ENCODE data around the gene MMP24.
"Not testable (repeated sequence)": the region's sequence is repeated elsewhere in the genome, so short reads cannot be mapped to it uniquely, and the experiment has no call there.

MMP24 gene

GRCh38 chr20:35257175-35257909, 30.9 kb downstream of the MMP24 start:
- Histone ChIP-seq H3K27ac (ENCODE audit: insufficient read depth in 1 of 2, low read depth in 1 of 2, low read length in 2 of 2, poor library complexity in 1 of 2, severe bottlenecking in 2 of 2) (no peak overlapping the region), H3K4me3 (ENCODE audit: control insufficient read depth in 1 of 7, extremely low read depth in 1 of 7, insufficient read depth in 4 of 7, low read depth in 2 of 7, low read length in 6 of 7) (no peak overlapping the region), H3K4me1 (ENCODE audit: control extremely low read depth in 1 of 4, control insufficient read depth in 4 of 4, insufficient read depth in 4 of 4, low read length in 3 of 4) (peaks cover 0 to 2% (median 0%) of the 10 kb centered on the region in 4 experiments), H3K36me3 (ENCODE audit: control insufficient read depth in 4 of 4, insufficient read depth in 4 of 4, low read length in 3 of 4) (peaks cover 0 to 4% (median 1%) of the 10 kb centered on the region in 4 experiments), H3K27me3 (replicated peaks in 2 of 5; ENCODE audit: control insufficient read depth in 4 of 5, insufficient read depth in 5 of 5, low read length in 4 of 5) (no peaks in the 10 kb centered on the region), H3K9me3 (ENCODE audit: control extremely low read depth in 1 of 5, control insufficient read depth in 4 of 5, insufficient read depth in 2 of 5, low read depth in 1 of 5, low read length in 4 of 5) (no peaks in the 10 kb centered on the region)
- WGBS (ENCODE audit: insufficient coverage), result 95% methylated on average over 4 of the region's 8 CpGs
- POLR2A ChIA-PET, result no interaction called here
- CTCF ChIA-PET, result no interaction called here
- DNase-seq, result no peak

GRCh38 chr20:35260426-35260825, 33.9 kb downstream of the MMP24 start:
- no peaks in the 10 kb centered on the region for H3K27me3 ChIP-seq (replicated peaks in 2 of 5; ENCODE audit: control insufficient read depth in 4 of 5, insufficient read depth in 5 of 5, low read length in 4 of 5)
- H3K36me3 ChIP-seq (ENCODE audit: control insufficient read depth in 4 of 4, insufficient read depth in 4 of 4, low read length in 3 of 4), result peaks cover 0 to 4% (median 2%) of the 10 kb centered on the region in 4 experiments
- no peak for DNase-seq
- CTCF ChIA-PET, result interaction anchor here (0.8 to 1.6 kb wide), 2 partner anchors 37 to 113 kb away, joined by 3 to 4 read pairs; partner anchors contain the start of gene EDEM2
- 98% methylated on average over 5 of the region's 6 CpGs for WGBS (ENCODE audit: insufficient coverage)
- no peak overlapping the region for H3K27ac ChIP-seq (ENCODE audit: insufficient read depth in 1 of 2, low read depth in 1 of 2, low read length in 2 of 2, poor library complexity in 1 of 2, severe bottlenecking in 2 of 2)
- POLR2A ChIA-PET, result no interaction called here
- H3K9me3 ChIP-seq (ENCODE audit: control extremely low read depth in 1 of 5, control insufficient read depth in 4 of 5, insufficient read depth in 2 of 5, low read depth in 1 of 5, low read length in 4 of 5), result no peaks in the 10 kb centered on the region
- H3K4me1 ChIP-seq (ENCODE audit: control extremely low read depth in 1 of 4, control insufficient read depth in 4 of 4, insufficient read depth in 4 of 4, low read length in 3 of 4), result peaks cover 0 to 3% (median 0%) of the 10 kb centered on the region in 4 experiments
- H3K4me3 ChIP-seq (ENCODE audit: control insufficient read depth in 1 of 7, extremely low read depth in 1 of 7, insufficient read depth in 4 of 7, low read depth in 2 of 7, low read length in 6 of 7), result no peak overlapping the region

GRCh38 chr20:35262321-35262720, 35.8 kb downstream of the MMP24 start:
- H3K27ac ChIP-seq (ENCODE audit: insufficient read depth in 1 of 2, low read depth in 1 of 2, low read length in 2 of 2, poor library complexity in 1 of 2, severe bottlenecking in 2 of 2); H3K4me3 ChIP-seq (ENCODE audit: control insufficient read depth in 1 of 7, extremely low read depth in 1 of 7, insufficient read depth in 4 of 7, low read depth in 2 of 7, low read length in 6 of 7); H3K4me1 ChIP-seq (ENCODE audit: control extremely low read depth in 1 of 4, control insufficient read depth in 4 of 4, insufficient read depth in 4 of 4, low read length in 3 of 4); POLR2A ChIA-PET; H3K27me3 ChIP-seq (replicated peaks in 2 of 5; ENCODE audit: control insufficient read depth in 4 of 5, insufficient read depth in 5 of 5, low read length in 4 of 5); H3K9me3 ChIP-seq (ENCODE audit: control extremely low read depth in 1 of 5, control insufficient read depth in 4 of 5, insufficient read depth in 2 of 5, low read depth in 1 of 5, low read length in 4 of 5); DNase-seq: not testable (repeated sequence)
- H3K36me3 ChIP-seq (ENCODE audit: control insufficient read depth in 4 of 4, insufficient read depth in 4 of 4, low read length in 3 of 4), result peaks cover under 1 to 14% (median 2%) of the 10 kb centered on the region in 4 experiments
- CTCF ChIA-PET, result interaction anchor here (1.3 kb wide), 1 partner anchor 13 kb away, joined by 5 read pairs; no protein-coding TSS in a partner anchor
- 96% methylated on average over 3 of the region's 10 CpGs for WGBS (ENCODE audit: insufficient coverage)

GRCh38 chr20:35262731-35263531, 36.4 kb downstream of the MMP24 start:
- 98% methylated on average over 5 of the region's 8 CpGs for WGBS (ENCODE audit: insufficient coverage)
- CTCF ChIA-PET; DNase-seq; H3K27ac ChIP-seq (ENCODE audit: insufficient read depth in 1 of 2, low read depth in 1 of 2, low read length in 2 of 2, poor library complexity in 1 of 2, severe bottlenecking in 2 of 2); H3K4me1 ChIP-seq (ENCODE audit: control extremely low read depth in 1 of 4, control insufficient read depth in 4 of 4, insufficient read depth in 4 of 4, low read length in 3 of 4); H3K9me3 ChIP-seq (ENCODE audit: control extremely low read depth in 1 of 5, control insufficient read depth in 4 of 5, insufficient read depth in 2 of 5, low read depth in 1 of 5, low read length in 4 of 5); H3K27me3 ChIP-seq (replicated peaks in 2 of 5; ENCODE audit: control insufficient read depth in 4 of 5, insufficient read depth in 5 of 5, low read length in 4 of 5); H3K4me3 ChIP-seq (ENCODE audit: control insufficient read depth in 1 of 7, extremely low read depth in 1 of 7, insufficient read depth in 4 of 7, low read depth in 2 of 7, low read length in 6 of 7): not testable (repeated sequence)
- POLR2A ChIA-PET, result interaction anchor here (0.8 kb wide), 1 partner anchor 89 kb away, joined by 3 read pairs; no protein-coding TSS in a partner anchor
- peaks cover 2 to 20% (median 3%) of the 10 kb centered on the region in 4 experiments for H3K36me3 ChIP-seq (ENCODE audit: control insufficient read depth in 4 of 4, insufficient read depth in 4 of 4, low read length in 3 of 4)

DNA sequence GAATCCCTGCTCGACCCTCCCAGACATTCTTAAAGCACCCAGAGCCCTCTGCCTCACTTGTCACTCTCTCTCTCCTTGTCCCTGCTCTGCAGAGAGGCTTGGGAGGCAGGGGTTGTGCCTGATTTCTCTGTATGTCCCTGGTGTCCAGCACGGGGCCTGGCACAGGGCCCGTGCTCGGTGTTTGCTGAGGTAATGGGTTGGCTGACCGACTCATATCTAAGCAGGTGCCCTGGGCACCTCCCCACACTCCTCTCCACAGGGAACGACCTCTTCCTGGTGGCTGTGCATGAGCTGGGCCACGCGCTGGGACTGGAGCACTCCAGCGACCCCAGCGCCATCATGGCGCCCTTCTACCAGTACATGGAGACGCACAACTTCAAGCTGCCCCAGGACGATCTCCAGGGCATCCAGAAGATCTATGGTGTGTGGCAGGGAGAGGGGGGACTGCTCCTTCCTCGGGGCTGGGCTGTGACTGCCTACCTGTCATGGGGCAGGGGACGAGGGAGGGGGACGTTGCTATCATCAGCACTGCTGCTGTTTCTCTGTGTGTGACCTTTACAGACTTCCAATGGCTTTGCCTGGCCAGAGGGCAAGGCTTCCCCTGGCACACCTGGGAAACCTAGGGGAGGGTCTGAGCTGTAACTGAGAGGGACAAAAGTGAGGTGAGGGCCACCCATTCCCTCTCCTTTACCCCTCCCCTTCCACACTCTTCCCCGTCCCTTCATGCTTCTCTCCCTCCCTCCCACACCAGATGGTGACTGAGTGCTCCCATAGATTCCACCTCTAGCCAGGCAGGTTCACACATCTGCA, 37.2 kb downstream of the MMP24 start:
- ChIA-PET POLR2A (interaction anchor here (0.8 kb wide), 1 partner anchor 89 kb away, joined by 3 read pairs; no protein-coding TSS in a partner anchor), CTCF (no interaction called here)
- WGBS (ENCODE audit: insufficient coverage), result 95% methylated on average over 15 of the region's 17 CpGs
- no peak for DNase-seq
- no peaks in the 10 kb centered on the region for H3K27me3 ChIP-seq (replicated peaks in 2 of 5; ENCODE audit: control insufficient read depth in 4 of 5, insufficient read depth in 5 of 5, low read length in 4 of 5)
- H3K4me3 ChIP-seq (ENCODE audit: control insufficient read depth in 1 of 7, extremely low read depth in 1 of 7, insufficient read depth in 4 of 7, low read depth in 2 of 7, low read length in 6 of 7), result no peak overlapping the region
- no peak overlapping the region for H3K27ac ChIP-seq (ENCODE audit: insufficient read depth in 1 of 2, low read depth in 1 of 2, low read length in 2 of 2, poor library complexity in 1 of 2, severe bottlenecking in 2 of 2)
- H3K4me1 ChIP-seq (ENCODE audit: control extremely low read depth in 1 of 4, control insufficient read depth in 4 of 4, insufficient read depth in 4 of 4, low read length in 3 of 4), result peaks cover 0 to 3% (median 0%) of the 10 kb centered on the region in 4 experiments
- H3K9me3 ChIP-seq (ENCODE audit: control extremely low read depth in 1 of 5, control insufficient read depth in 4 of 5, insufficient read depth in 2 of 5, low read depth in 1 of 5, low read length in 4 of 5), result no peaks in the 10 kb centered on the region
- H3K36me3 ChIP-seq (ENCODE audit: control insufficient read depth in 4 of 4, insufficient read depth in 4 of 4, low read length in 3 of 4), result peaks cover 2 to 24% (median 4%) of the 10 kb centered on the region in 4 experiments

DNA sequence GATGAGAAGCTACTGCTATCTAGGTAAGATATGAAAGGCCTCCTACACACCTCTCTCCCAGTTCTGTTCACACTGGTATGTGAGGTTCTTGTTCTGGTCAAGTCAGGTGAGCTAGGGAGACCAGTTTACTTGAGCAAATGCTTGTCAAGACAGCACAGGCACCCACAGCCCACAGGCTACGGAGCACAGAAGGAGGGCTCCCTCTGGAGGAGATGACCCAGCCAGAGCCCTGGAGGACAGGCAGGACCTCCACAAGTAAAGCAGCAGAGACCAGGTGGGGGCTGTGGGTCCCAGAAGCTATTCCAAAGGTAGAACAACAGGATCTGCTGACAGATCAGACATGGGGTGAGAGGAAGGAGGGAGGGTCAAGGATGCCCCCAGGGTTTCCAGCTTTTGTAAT, 38.3 kb downstream of the MMP24 start:
- no peak for DNase-seq
- Histone ChIP-seq H3K4me3 (ENCODE audit: control insufficient read depth in 1 of 7, extremely low read depth in 1 of 7, insufficient read depth in 4 of 7, low read depth in 2 of 7, low read length in 6 of 7) (no peak overlapping the region), H3K9me3 (ENCODE audit: control extremely low read depth in 1 of 5, control insufficient read depth in 4 of 5, insufficient read depth in 2 of 5, low read depth in 1 of 5, low read length in 4 of 5) (no peaks in the 10 kb centered on the region), H3K27ac (ENCODE audit: insufficient read depth in 1 of 2, low read depth in 1 of 2, low read length in 2 of 2, poor library complexity in 1 of 2, severe bottlenecking in 2 of 2) (no peak overlapping the region), H3K27me3 (replicated peaks in 2 of 5; ENCODE audit: control insufficient read depth in 4 of 5, insufficient read depth in 5 of 5, low read length in 4 of 5) (no peaks in the 10 kb centered on the region), H3K4me1 (ENCODE audit: control extremely low read depth in 1 of 4, control insufficient read depth in 4 of 4, insufficient read depth in 4 of 4, low read length in 3 of 4) (peaks cover 0 to 3% (median 0%) of the 10 kb centered on the region in 4 experiments), H3K36me3 (ENCODE audit: control insufficient read depth in 4 of 4, insufficient read depth in 4 of 4, low read length in 3 of 4) (peaks cover 2 to 24% (median 6%) of the 10 kb centered on the region in 4 experiments)
- 100% methylated on average over 1 of the region's 1 CpG for WGBS (ENCODE audit: insufficient coverage)
- ChIA-PET CTCF (interaction anchor here (0.7 to 1.3 kb wide), 2 partner anchors 120 to 170 kb away, joined by 3 read pairs; no protein-coding TSS in a partner anchor), POLR2A (no interaction called here)
